ENCODE data around the gene PRR33. TPM values are rescaled to one million over a fixed set of nuclear protein-coding genes. Genes with fewer than 3 reads are reported as not detected.

PRR33 gene
- total RNA-seq, 2 donors from 2014 or later, result 0.17 TPM; not detected in 1

DNA sequence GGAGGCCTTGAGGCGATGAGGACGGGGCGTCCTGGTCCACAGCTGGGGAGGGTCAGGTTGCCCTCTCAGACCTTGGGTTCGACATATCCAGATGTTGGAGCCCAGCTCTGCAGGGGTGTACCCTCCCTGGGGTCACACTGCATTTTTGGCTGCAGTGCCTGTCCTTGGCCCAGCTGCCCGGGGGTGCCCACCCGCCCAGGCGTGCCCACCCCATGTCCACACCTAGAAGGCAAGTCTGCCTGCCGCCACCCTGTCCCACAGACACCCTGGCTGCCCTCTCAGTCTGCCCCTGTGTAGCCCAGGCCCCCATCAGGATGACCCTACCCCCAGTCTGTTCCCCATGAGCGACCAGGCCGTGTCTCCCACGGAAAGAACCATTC, 35.8 kb downstream of the PRR33 start:
- 94% methylated on average over 10 of the region's 11 CpGs for WGBS
- Histone ChIP-seq H3K4me3 (no peak overlapping the region), H3K27me3 (replicated peaks; ENCODE audit: insufficient read depth) (no peaks in the 10 kb centered on the region), H3K36me3 (no peaks in the 10 kb centered on the region), H3K9me3 (no peaks in the 10 kb centered on the region), H3K4me1 (replicated peaks) (no peaks in the 10 kb centered on the region), H3K27ac (no peak overlapping the region)
- TF ChIP-seq, protein P1, sequence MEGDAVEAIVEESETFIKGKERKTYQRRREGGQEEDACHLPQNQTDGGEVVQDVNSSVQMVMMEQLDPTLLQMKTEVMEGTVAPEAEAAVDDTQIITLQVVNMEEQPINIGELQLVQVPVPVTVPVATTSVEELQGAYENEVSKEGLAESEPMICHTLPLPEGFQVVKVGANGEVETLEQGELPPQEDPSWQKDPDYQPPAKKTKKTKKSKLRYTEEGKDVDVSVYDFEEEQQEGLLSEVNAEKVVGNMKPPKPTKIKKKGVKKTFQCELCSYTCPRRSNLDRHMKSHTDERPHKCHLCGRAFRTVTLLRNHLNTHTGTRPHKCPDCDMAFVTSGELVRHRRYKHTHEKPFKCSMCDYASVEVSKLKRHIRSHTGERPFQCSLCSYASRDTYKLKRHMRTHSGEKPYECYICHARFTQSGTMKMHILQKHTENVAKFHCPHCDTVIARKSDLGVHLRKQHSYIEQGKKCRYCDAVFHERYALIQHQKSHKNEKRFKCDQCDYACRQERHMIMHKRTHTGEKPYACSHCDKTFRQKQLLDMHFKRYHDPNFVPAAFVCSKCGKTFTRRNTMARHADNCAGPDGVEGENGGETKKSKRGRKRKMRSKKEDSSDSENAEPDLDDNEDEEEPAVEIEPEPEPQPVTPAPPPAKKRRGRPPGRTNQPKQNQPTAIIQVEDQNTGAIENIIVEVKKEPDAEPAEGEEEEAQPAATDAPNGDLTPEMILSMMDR (IDR thresholded peaks at IDR 0.05), result no peak
- DNase-seq (ENCODE audit: low spot score), result no peak
- intact Hi-C loops (cut with DNase I), result no loop called here

DNA sequence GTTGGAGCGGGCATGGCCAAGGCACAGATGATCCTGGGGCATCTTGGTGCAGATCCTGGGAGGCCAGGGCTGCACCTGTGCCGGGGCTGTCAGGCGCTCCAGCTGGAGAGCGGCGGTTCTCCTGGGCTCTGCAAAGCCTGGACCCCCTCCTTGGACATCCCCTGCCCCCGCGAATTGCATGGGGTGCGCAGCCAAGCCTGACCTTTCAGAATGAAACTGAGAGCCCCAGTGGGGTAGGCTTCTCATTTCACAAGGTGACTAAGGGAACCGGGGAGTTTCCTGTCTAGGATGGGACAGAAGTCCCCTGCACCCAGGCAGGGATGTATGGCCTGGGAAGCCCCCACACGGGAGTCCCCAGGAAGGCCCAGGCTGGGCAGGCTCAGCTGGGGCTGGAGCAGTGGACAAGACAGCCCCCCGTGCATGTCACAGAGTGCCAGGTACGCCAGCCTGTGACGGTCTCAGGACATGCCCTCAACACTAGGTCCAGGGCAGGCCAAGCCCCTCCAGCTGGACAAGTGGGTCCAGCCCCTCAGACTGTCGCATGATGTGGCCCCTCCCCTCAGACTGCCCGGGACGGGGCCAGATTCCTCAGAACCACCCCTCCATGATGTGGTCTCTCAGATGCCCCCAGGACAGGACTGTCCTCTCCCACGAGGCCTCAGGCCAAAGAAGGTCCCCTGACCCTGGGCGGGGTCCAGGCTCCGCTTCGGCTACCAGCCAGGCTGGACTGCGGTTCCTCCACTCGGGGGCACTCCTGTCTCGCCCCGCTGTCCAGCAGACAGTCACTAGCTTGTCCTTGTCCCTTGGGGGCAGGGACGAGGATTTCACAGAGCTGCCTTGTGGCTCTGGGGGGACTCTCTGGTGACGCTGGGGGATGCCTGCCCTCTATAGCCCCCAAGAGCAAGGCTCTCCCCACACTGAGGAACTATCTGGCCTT, 36.5 kb downstream of the PRR33 start:
- H3K4me1 ChIP-seq (replicated peaks), result no peaks in the 10 kb centered on the region
- DNase-seq (ENCODE audit: low spot score), result no peak
- intact Hi-C loops (cut with DNase I), result no loop called here
- H3K27me3 ChIP-seq (replicated peaks; ENCODE audit: insufficient read depth), result no peaks in the 10 kb centered on the region
- 85% methylated on average over 22 of the region's 26 CpGs for WGBS
- H3K9me3 ChIP-seq, result no peaks in the 10 kb centered on the region
- TF ChIP-seq POLR2AphosphoS5 (IDR thresholded peaks at IDR 0.05) (no peak), POLR2A (IDR thresholded peaks at IDR 0.05) (no peak)
- TF ChIP-seq, protein P1 (IDR thresholded peaks at IDR 0.05), result no peak
- no peak overlapping the region for H3K4me3 ChIP-seq
- H3K27ac ChIP-seq, result no peak overlapping the region
- H3K36me3 ChIP-seq, result no peaks in the 10 kb centered on the region

DNA sequence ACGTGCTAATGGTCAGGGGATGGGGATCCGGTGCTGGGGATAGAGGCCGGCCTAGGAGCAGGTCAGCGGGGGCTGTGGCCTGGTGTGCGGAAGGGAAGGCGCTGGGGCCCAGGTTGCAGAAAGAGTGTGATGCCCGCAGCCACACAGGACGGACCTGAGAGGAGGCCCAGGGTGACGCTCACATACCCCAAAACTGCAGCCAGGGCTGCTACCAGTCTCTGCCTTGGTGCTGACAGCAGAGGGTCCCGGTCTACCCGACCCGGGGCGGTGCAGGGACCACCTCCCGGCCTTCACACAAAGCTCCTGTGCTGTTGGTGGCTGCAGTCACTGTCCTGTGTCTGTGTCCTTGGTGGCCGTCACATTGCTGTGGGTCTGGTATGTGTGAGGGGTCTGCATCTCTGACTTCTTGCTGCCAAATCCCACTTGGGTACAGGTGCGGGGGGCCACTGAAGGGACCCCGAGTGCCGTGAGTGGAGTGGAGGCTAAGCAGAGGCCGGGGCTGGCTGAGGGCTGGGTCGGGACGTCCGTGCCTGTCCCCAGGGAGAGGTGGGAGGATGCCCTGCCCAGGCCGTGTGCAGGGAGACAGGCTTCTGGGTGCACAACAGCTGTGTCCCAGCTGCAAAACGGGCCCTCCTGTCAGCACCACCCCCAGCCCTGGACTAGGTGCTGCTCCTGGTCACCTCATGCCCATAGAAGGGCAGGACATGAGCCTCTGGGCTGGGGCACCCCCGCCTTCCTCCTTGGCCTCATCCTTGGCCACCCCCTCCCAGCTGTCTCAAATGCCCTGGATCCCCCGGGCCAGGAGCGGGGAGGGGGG, 37.4 kb downstream of the PRR33 start:
- Histone ChIP-seq H3K27ac (no peak overlapping the region), H3K9me3 (no peaks in the 10 kb centered on the region), H3K27me3 (replicated peaks; ENCODE audit: insufficient read depth) (no peaks in the 10 kb centered on the region), H3K36me3 (no peaks in the 10 kb centered on the region), H3K4me3 (no peak overlapping the region), H3K4me1 (replicated peaks) (no peaks in the 10 kb centered on the region)
- TF ChIP-seq POLR2AphosphoS5 (IDR thresholded peaks at IDR 0.05), result no peak
- TF ChIP-seq, protein P1 (IDR thresholded peaks at IDR 0.05), result no peak
- no peak for TF ChIP-seq POLR2A (IDR thresholded peaks at IDR 0.05)
- WGBS, result 91% methylated on average over 22 of the region's 27 CpGs
- intact Hi-C loops (cut with DNase I), result no loop called here
- DNase-seq (ENCODE audit: low spot score), result no peak

DNA sequence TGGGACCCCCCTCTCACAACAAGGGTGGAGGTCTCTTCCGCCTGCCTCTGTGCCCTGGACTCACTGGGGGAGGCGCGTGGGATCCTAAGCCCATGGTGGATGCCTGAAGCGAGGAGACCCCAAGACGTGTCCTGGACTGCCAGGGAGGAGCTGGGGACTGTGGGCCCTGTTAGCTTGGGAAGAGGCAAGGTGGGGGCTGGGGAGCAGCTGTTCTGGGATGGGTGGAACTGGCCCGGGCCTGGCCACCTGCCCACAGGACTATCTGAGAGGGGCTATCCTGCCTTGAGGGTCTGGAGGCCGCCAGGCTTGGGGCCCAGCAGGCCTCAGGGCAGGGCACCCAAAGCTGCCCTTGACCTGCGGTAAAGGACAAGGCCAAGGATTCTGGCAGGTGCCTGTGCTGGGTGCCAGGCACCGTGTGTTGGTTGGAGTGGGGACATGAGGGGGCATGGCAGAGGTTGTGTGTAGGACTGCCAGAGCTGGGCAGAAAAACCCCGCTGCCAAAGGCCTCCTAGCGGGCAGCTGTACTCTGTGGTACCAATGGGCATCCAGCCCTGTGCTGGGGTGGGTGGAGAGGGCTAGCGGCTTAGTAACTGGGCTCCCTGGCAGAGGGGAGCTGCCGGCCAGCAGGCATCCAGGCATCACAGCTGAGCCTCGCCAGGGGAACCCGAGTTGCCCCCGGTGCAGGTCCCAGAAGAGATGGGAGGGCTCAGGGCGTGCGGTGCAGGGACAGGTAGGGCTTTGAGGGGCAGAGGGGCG, 38.1 kb downstream of the PRR33 start:
- no peak for DNase-seq (ENCODE audit: low spot score)
- H3K9me3 ChIP-seq, result no peaks in the 10 kb centered on the region
- TF ChIP-seq POLR2AphosphoS5 (IDR thresholded peaks at IDR 0.05) (no peak), POLR2A (IDR thresholded peaks at IDR 0.05) (no peak)
- TF ChIP-seq, protein P1 (IDR thresholded peaks at IDR 0.05), result no peak
- H3K36me3 ChIP-seq, result no peaks in the 10 kb centered on the region
- H3K4me1 ChIP-seq (replicated peaks), result no peaks in the 10 kb centered on the region
- no peak overlapping the region for H3K4me3 ChIP-seq
- 89% methylated on average over 19 of the region's 19 CpGs for WGBS
- intact Hi-C loops (cut with DNase I), result no loop called here
- no peaks in the 10 kb centered on the region for H3K27me3 ChIP-seq (replicated peaks; ENCODE audit: insufficient read depth)
- no peak overlapping the region for H3K27ac ChIP-seq

All from prostate gland (tissue), 2 donors.